Measurements from ENCODE around the gene PTPN3.

PTPN3 gene

DNA sequence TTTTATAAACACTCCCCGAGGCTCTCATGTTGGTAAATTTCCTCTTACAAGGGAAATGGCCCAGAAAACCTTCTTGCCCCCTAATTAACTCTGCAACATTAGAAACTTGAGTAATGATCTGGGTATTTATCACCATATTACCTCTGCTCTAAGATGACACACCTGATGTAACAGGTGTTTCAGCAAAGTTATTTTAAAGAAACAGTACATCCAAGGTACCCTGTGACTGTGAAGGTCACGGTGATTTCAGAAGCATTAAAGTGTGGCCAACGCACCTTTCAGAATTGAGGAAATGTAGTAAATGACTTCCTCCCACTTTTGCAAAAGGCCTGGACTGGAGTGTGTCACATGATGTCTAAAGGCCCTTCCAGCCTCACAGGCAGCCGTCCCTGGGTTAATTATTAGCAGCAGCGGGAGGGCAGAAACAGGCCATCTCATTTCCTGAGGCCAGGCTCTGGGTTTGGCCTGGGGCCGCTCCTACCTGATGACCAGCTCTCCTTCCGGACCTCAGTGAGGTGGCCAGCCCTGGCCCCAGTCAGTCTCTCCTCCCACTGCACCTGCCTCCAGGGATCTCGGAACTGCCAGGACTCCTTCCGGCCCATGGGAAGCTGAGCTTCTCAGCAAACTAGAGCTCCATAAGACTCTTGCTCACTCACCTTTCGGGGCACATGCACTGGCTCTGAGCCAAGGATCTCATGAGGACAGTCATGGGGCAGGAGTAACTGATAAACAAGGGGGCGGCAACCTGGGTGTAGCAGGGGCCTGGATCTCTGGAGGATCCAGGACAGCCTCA is 20.7 kb downstream of the PTPN3 start:
- DNase-seq (ENCODE audit: low read depth in 2 of 2): no peak
- H3K4me3 ChIP-seq (replicated peaks in 1 of 2; ENCODE audit: low read depth in 2 of 2, low read length in 2 of 2): no peak overlapping the region

DNA sequence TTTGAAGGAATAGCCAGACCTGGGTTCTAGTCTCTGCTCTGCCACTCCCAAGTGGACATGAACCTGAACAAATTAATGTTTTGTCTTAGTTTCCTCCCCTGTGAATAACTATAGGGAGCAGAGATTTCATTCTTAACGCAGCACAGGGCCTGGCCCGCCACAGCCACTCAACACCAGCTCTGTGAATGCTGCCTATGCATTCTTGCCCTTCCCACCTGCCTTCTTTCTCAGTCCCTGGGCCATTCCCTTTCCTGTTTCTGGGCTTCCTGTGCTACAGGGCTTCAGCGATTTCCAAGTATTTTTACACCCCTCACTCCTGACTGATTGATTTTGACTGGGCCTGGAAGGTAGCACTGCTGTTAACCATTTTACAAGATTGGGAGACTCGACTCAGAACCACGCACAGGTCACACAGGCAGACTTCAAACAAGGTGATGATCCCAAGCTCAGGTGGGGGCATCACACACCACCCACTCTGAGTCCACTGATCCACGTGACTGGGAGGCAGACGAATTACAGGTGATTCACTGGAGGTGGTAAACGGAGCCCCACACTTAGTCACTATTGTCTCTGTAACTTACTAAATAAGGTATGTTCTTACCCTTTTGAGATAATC is 21.4 kb downstream of the PTPN3 start:
- no peak overlapping the region for H3K4me3 ChIP-seq (replicated peaks in 1 of 2; ENCODE audit: low read depth in 2 of 2, low read length in 2 of 2)
- DNase-seq (ENCODE audit: low read depth in 2 of 2): no peak

More for the DNA sequence above, 20.7 kb downstream of the PTPN3 start:
- TF ChIP-seq, protein P1, sequence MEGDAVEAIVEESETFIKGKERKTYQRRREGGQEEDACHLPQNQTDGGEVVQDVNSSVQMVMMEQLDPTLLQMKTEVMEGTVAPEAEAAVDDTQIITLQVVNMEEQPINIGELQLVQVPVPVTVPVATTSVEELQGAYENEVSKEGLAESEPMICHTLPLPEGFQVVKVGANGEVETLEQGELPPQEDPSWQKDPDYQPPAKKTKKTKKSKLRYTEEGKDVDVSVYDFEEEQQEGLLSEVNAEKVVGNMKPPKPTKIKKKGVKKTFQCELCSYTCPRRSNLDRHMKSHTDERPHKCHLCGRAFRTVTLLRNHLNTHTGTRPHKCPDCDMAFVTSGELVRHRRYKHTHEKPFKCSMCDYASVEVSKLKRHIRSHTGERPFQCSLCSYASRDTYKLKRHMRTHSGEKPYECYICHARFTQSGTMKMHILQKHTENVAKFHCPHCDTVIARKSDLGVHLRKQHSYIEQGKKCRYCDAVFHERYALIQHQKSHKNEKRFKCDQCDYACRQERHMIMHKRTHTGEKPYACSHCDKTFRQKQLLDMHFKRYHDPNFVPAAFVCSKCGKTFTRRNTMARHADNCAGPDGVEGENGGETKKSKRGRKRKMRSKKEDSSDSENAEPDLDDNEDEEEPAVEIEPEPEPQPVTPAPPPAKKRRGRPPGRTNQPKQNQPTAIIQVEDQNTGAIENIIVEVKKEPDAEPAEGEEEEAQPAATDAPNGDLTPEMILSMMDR (IDR thresholded peaks at IDR 0.05; ENCODE audit: low read depth, low read length): no peak

GRCh38 chr9:109475526-109475925 is 22.6 kb downstream of the PTPN3 start:
- H3K4me3 ChIP-seq (replicated peaks in 1 of 2; ENCODE audit: low read depth in 2 of 2, low read length in 2 of 2): no peak overlapping the region
- DNase-seq (ENCODE audit: low read depth in 2 of 2): peak in 1 of 2 donors; percentile 5
- TF ChIP-seq, protein P1 (IDR thresholded peaks at IDR 0.05; ENCODE audit: low read depth, low read length): no peak

More for the DNA sequence above, 21.4 kb downstream of the PTPN3 start:
- TF ChIP-seq, protein P1 (IDR thresholded peaks at IDR 0.05; ENCODE audit: low read depth, low read length): no peak

- no peak for DNase-seq (ENCODE audit: low read depth in 2 of 2)
- no peak overlapping the region for H3K4me3 ChIP-seq (replicated peaks in 1 of 2; ENCODE audit: low read depth in 2 of 2, low read length in 2 of 2)
- TF ChIP-seq, protein P1 (IDR thresholded peaks at IDR 0.05; ENCODE audit: low read depth, low read length): no peak
Observed at GRCh38 chr9:109474944-109475343, 23.2 kb downstream of the PTPN3 start.

DNA sequence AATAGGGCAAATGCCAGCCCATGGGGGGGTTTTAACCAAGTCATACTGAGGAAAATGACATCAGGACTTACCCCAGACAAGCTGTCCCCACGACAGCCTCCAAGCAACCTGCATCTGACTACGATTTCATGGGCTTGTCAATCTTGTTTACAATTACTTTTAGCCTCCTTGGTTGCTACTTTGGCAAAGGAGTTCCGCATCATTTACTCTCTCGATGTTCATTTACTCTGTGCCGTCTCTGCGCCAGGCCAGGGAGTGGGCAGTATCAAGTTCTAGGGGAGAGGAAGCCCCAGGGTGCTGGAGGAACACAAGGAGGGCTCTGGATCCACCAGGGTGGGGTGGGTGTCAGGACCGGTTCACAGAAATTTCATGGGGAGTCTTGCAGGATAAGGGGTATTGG is 23.9 kb downstream of the PTPN3 start:
- H3K4me3 ChIP-seq (replicated peaks in 1 of 2; ENCODE audit: low read depth in 2 of 2, low read length in 2 of 2): no peak overlapping the region
- TF ChIP-seq, protein P1 (IDR thresholded peaks at IDR 0.05; ENCODE audit: low read depth, low read length): no peak
- no peak for DNase-seq (ENCODE audit: low read depth in 2 of 2)

- H3K4me3 ChIP-seq (replicated peaks in 1 of 2; ENCODE audit: low read depth in 2 of 2, low read length in 2 of 2): no peak overlapping the region
- peak in 1 of 2 donors; percentile 7 for DNase-seq (ENCODE audit: low read depth in 2 of 2)
- TF ChIP-seq, protein P1 (IDR thresholded peaks at IDR 0.05; ENCODE audit: low read depth, low read length): no peak
Observed at GRCh38 chr9:109473329-109473728, 24.8 kb downstream of the PTPN3 start.

All from cardiac fibroblast (primary cell).